ENCODE data around the gene TGM5.

Gene TGM5

DNA sequence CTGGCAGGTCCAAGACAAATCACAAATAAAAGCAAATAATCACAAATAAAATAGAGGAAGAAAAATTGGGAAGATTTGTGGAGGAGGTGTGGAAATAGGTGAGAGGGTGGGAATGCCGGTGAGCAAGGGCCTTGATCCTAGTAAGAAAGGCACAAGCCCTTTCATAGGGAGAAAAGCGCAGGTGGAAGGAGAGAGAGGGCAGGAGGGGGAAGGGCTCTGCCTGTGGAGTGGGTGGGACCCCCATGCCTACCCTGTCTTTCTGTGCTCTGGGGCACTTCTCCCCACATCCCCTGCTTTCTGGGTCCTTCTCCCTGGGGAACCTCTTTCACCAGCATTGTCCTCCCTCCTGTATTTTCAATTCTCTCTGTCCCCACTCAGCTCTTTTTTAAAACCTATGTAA lies 711 bp upstream of the TGM5 start:
- no peaks in the 10 kb centered on the region for H3K27me3 ChIP-seq (ENCODE audit: insufficient read depth, low read depth, severe bottlenecking)
- H3K4me3 ChIP-seq (ENCODE audit: low read depth, low read length): no peak overlapping the region
- H3K9me3 ChIP-seq (ENCODE audit: severe bottlenecking): no peaks in the 10 kb centered on the region
- H3K27ac ChIP-seq: no peak overlapping the region
- TF ChIP-seq, protein P1, sequence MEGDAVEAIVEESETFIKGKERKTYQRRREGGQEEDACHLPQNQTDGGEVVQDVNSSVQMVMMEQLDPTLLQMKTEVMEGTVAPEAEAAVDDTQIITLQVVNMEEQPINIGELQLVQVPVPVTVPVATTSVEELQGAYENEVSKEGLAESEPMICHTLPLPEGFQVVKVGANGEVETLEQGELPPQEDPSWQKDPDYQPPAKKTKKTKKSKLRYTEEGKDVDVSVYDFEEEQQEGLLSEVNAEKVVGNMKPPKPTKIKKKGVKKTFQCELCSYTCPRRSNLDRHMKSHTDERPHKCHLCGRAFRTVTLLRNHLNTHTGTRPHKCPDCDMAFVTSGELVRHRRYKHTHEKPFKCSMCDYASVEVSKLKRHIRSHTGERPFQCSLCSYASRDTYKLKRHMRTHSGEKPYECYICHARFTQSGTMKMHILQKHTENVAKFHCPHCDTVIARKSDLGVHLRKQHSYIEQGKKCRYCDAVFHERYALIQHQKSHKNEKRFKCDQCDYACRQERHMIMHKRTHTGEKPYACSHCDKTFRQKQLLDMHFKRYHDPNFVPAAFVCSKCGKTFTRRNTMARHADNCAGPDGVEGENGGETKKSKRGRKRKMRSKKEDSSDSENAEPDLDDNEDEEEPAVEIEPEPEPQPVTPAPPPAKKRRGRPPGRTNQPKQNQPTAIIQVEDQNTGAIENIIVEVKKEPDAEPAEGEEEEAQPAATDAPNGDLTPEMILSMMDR (IDR thresholded peaks at IDR 0.05; ENCODE audit: low read depth, low read length): no peak
- DNase-seq: no peak
- H3K36me3 ChIP-seq: no peaks in the 10 kb centered on the region

DNA sequence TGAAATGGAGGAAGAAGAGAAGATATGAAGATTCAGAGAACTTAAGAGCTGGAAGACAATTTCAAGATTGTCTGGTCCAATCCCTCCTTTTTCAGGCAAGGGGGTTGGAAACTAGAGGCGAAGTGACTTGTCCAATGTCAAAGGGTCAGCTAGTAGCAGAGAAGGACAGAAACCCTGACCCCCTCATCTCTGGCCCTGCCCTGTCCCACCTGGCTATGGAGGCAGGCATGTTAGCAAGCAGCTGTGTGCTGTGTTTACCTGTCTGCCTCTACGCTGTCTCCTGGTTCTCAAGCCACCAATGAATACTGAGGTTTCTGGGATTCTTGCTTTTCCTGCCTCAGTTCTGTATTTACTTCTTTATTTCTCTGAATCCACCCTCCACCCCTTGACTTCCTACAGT lies 342 bp downstream of the TGM5 start:
- H3K27ac ChIP-seq: no peak overlapping the region
- no peak for DNase-seq
- H3K27me3 ChIP-seq (ENCODE audit: insufficient read depth, low read depth, severe bottlenecking): no peaks in the 10 kb centered on the region
- TF ChIP-seq, protein P1 (IDR thresholded peaks at IDR 0.05; ENCODE audit: low read depth, low read length): no peak
- H3K4me3 ChIP-seq (ENCODE audit: low read depth, low read length): no peak overlapping the region
- H3K36me3 ChIP-seq: no peaks in the 10 kb centered on the region
- no peaks in the 10 kb centered on the region for H3K9me3 ChIP-seq (ENCODE audit: severe bottlenecking)

GRCh38 chr15:43260011-43260615 lies 6.6 kb downstream of the TGM5 start:
- no peaks in the 10 kb centered on the region for H3K9me3 ChIP-seq (ENCODE audit: severe bottlenecking)
- H3K4me3 ChIP-seq (ENCODE audit: low read depth, low read length): no peak overlapping the region
- H3K36me3 ChIP-seq: no peaks in the 10 kb centered on the region
- TF ChIP-seq, protein P1 (IDR thresholded peaks at IDR 0.05; ENCODE audit: low read depth, low read length): no peak
- no peak overlapping the region for H3K27ac ChIP-seq
- no peak for DNase-seq
- H3K27me3 ChIP-seq (ENCODE audit: insufficient read depth, low read depth, severe bottlenecking): no peaks in the 10 kb centered on the region

- no peak for DNase-seq
Observed at GRCh38 chr15:43258781-43259180, 7.9 kb downstream of the TGM5 start.

DNA sequence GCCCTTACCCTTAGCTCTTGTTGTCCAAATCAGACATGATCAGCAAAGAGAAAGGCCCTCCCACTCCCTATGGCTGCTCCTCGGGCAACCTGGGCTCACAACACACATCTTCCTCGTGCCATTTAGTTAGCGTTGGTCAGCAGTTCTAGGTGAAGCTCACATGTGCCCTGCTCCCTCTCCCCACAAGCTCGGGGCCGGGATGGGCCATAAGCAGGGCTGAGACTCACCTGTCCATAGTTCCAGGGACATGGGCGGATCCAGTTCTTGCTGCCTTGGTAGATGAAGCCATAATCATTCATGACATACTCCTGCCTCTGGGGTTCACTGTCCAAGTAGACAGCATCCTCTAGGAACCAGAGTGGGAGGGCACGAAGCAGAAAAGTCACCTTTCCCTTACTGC lies 10.4 kb downstream of the TGM5 start:
- H3K36me3 ChIP-seq: no peaks in the 10 kb centered on the region
- no peaks in the 10 kb centered on the region for H3K9me3 ChIP-seq (ENCODE audit: severe bottlenecking)
- no peak overlapping the region for H3K27ac ChIP-seq
- DNase-seq: no peak
- H3K27me3 ChIP-seq (ENCODE audit: insufficient read depth, low read depth, severe bottlenecking): no peaks in the 10 kb centered on the region
- TF ChIP-seq, protein P1 (IDR thresholded peaks at IDR 0.05; ENCODE audit: low read depth, low read length): no peak
- no peak overlapping the region for H3K4me3 ChIP-seq (ENCODE audit: low read depth, low read length)

More at GRCh38 chr15:43258781-43259180, 7.9 kb downstream of the TGM5 start:
- TF ChIP-seq, protein P1 (IDR thresholded peaks at IDR 0.05; ENCODE audit: low read depth, low read length): no peak
- no peaks in the 10 kb centered on the region for H3K36me3 ChIP-seq
- H3K4me3 ChIP-seq (ENCODE audit: low read depth, low read length): no peak overlapping the region
- no peaks in the 10 kb centered on the region for H3K27me3 ChIP-seq (ENCODE audit: insufficient read depth, low read depth, severe bottlenecking)
- no peak overlapping the region for H3K27ac ChIP-seq
- H3K9me3 ChIP-seq (ENCODE audit: severe bottlenecking): no peaks in the 10 kb centered on the region

DNA sequence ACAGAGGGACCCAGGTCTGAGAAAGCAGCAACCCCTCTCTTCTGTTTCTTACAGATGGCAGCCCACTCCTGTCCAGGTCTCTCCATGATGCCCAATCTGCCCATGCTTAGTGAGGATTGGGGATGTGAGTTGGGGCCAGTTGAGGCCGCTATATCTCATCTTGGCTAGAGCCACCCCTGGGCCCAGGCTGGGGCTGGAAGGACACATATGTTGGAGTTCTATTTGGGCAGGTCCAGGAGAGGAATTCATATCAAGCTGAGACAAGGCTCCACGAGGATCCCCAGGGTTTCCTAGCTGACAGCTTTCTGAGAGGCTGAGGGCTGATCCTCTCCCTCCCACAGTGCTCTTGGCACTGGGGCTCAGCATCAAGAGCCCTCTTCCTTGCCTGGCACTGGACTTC lies 11.4 kb downstream of the TGM5 start:
- Histone ChIP-seq H3K27ac (no peak overlapping the region), H3K9me3 (ENCODE audit: severe bottlenecking) (no peaks in the 10 kb centered on the region), H3K4me3 (ENCODE audit: low read depth, low read length) (no peak overlapping the region), H3K27me3 (ENCODE audit: insufficient read depth, low read depth, severe bottlenecking) (no peaks in the 10 kb centered on the region), H3K36me3 (no peaks in the 10 kb centered on the region)
- DNase-seq: no peak
- TF ChIP-seq, protein P1 (IDR thresholded peaks at IDR 0.05; ENCODE audit: low read depth, low read length): no peak
